Measurements from ENCODE around the gene TMEM120B.

Gene TMEM120B

DNA sequence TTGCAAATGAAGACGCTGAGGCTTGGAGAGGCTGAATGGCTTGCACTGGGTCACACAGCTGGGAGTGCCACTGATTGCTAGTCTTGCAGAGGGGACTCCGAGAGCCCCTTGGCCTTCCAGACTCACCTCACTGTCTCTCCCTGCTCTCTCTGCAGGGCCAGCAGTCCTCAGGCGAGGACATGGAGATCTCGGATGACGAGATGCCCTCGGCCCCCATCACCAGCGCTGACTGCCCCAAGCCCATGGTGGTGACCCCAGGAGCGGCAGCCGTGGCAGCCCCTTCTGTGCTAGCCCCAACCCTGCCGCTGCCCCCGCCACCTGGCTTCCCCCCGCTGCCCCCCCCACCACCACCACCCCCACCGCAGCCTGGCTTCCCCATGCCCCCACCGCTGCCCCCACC, 101.4 kb downstream of the TMEM120B start:
- no peak for DNase-seq

DNA sequence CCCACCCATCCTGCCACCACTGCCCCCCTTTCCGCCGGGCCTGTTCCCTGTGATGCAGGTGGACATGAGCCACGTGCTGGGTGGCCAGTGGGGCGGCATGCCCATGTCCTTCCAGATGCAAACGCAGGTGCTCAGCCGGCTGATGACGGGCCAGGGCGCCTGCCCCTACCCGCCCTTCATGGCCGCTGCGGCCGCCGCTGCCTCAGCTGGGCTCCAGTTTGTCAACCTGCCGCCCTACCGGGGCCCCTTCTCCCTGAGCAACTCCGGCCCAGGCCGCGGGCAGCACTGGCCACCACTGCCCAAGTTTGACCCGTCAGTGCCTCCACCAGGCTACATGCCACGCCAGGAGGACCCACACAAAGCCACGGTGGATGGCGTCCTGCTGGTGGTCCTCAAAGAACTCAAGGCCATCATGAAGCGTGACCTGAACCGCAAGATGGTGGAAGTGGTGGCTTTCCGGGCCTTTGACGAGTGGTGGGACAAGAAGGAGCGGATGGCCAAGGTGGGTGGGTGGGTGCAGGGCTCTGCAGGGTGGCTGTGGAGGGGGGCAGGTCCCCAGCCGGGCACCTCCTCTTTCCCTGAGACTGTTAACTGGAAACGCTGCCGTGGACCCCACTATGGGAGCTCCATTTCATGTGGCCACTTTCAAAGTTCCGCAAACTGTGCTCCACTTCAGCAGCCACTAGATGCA, 102.0 kb downstream of the TMEM120B start:
- no peak for DNase-seq

DNA sequence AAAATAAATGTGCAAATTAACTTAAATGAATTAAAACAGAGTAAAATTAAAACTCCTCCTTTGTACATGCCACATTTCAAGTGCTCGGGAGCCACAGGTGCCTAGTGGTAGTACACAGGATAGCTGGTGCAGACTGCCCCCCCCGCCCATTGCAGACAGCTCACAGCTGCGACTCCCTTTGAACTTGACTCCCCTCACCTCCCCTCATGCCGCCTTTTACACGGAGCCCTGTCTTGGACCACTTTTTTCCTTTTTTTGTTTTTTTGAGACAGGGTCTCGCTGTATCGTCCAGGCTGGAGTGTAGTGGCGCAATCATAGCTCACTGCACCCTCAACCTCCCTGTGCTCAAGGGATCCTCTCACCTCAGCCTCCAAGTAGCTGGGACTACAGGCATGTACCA, 102.7 kb downstream of the TMEM120B start:
- DNase-seq, result no peak

DNA sequence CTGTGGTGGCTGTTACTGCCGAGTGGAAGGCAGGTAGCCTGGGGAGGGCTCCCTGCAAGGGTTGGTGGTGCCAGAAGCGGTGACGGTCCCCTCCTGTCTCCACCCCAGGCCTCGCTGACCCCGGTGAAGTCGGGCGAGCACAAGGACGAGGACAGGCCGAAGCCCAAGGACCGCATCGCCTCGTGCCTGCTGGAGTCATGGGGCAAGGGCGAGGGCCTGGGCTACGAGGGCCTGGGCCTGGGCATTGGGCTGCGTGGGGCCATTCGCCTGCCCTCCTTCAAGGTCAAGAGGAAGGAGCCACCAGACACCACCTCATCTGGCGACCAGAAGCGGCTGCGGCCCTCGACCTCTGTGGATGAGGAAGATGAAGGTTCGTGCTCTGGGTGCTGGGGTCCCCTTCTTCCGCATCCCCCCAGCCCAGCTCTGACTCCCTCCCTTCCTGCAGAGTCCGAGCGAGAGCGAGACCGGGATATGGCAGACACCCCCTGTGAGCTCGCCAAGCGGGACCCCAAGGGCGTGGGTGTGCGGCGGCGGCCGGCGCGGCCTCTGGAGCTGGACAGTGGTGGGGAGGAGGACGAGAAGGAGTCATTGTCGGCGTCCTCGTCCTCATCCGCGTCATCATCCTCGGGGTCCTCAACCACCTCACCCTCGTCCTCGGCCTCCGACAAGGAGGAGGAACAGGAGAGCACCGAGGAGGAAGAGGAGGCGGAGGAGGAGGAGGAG, 104.5 kb downstream of the TMEM120B start:
- no peak for DNase-seq

DNA sequence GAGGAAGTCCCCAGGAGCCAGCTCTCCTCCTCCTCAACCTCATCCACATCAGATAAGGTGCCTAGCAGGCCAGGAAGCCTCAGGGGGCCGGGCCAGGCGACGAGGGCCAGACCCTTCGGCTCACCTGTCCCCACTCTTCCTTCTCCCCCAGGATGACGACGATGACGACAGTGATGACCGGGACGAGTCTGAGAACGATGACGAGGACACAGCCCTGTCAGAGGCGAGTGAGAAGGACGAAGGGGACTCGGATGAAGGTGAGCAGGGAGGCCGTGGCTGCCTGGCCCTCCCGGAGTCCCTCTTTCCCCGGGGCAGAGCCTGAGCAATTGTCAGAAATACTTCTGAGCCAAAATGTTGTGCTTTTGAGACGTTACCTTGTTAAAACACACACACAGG, 105.1 kb downstream of the TMEM120B start:
- no peak for DNase-seq

DNA sequence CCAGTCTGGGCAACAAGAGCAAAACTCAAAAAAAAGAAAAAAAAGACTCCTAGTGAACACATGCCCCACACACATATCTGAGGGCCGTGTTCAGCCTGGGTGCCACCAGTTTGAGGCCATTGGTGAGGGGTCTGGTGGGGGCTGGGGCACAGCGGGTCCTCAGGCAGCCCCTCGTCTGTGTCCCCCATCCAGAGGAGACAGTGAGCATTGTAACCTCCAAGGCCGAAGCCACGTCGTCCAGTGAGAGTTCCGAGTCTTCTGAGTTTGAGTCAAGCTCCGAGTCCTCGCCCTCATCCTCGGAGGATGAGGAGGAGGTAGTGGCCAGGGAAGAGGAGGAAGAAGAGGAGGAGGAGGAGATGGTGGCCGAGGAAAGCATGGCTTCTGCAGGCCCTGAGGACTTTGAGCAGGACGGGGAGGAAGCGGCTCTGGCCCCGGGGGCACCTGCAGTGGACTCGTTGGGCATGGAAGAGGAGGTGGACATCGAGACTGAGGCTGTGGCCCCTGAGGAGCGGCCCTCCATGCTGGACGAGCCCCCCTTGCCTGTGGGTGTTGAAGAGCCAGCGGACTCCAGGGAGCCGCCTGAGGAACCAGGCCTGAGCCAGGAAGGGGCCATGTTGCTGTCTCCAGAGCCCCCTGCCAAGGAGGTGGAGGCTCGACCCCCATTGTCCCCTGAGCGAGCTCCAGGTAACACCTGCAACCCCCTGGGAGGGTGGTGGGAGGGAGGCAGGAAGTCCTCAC, 106.8 kb downstream of the TMEM120B start:
- no peak for DNase-seq

DNA sequence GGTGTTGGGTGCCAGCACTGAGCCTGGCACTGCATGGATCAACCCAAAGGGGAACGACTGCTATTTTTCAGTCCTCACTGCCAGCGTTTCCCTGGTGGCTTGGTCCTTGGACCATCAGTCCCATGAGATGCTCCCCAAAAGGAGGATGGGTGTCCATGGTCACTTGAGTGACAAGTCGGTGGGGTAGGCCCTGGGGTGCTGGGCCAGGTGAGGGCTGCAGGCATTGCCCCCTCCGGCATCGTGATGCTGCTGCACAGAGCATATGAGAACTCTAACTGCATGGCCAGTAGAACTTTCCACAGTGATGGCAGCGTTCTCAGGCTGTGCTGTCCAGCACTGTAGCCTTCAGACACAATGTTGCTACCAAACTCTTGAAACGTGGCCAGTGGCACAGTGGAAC, 107.5 kb downstream of the TMEM120B start:
- DNase-seq, result no peak

DNA sequence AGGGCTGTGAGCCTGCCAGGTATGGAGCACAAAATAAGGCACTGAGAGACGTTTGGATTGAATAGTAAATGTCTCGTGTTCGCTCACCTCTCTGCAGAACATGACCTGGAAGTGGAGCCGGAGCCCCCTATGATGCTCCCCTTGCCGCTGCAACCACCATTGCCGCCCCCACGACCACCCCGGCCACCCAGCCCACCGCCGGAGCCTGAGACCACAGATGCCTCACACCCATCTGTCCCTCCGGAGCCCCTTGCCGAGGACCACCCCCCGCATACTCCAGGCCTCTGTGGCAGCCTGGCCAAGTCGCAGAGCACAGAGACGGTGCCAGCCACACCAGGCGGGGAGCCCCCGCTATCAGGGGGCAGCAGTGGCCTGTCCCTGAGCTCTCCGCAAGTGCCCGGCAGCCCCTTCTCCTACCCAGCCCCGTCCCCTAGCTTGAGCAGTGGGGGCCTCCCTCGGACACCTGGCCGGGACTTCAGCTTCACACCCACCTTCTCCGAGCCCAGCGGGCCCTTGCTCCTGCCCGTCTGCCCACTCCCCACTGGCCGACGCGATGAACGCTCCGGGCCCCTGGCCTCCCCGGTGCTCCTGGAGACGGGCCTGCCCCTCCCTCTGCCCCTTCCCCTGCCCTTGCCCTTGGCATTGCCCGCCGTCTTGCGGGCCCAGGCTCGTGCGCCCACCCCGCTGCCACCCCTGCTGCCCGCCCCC, 110.0 kb downstream of the TMEM120B start:
- DNase-seq, result no peak

DNA sequence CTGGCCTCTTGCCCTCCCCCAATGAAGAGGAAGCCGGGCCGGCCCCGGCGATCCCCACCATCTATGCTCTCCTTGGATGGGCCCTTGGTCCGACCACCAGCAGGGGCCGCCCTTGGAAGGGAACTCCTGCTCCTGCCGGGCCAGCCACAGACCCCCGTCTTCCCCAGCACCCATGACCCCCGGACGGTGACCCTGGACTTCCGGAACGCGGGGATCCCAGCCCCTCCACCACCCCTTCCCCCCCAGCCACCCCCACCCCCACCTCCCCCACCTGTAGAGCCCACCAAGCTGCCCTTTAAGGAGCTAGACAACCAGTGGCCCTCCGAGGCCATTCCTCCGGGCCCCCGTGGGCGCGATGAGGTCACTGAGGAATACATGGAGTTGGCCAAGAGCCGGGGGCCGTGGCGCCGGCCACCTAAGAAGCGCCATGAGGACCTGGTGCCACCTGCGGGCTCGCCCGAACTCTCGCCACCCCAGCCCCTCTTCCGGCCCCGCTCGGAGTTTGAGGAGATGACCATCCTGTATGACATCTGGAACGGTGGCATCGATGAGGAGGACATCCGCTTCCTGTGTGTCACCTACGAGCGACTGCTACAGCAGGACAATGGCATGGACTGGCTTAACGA, 110.7 kb downstream of the TMEM120B start:
- DNase-seq, result no peak

DNA sequence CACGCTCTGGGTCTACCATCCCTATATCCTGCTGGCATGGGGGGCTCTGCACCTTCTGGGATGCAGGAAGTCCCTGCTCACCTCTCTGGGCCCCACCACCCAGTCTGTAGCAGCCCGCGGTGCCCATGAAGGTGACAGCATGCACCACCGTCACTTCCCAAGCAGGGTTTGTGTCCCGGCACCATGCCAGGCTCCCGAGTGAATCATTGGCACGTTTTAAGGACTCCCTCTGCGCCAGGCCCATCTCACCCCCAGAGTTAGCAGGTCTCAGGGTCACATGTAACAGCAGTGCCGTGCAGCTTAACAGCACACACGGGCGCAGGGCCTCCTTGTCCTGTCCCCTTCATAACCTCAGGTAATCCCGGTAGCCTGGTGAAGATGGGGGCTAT, 111.2 kb downstream of the TMEM120B start:
- no peak for DNase-seq

DNA sequence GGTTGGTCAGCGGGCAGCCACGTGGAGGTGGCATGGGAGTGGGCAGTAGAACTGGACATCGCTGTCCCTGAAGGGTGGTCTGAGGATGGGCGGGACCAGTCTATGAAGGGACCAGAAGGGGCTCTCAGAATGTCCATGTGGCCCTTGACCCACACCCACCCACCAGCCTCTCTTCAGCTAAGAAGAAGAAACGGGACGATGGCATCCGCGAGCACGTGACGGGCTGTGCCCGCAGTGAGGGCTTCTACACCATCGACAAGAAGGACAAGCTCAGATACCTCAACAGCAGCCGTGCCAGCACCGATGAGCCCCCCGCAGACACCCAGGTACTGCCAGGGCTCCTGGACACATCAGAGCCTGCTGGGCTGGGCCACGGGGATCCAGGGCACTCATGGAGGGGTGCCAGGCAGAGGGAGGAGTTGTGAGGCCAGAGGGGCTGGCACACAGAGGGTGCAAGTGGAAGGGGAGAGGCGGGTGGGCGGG, 112.5 kb downstream of the TMEM120B start:
- DNase-seq, result no peak

DNA sequence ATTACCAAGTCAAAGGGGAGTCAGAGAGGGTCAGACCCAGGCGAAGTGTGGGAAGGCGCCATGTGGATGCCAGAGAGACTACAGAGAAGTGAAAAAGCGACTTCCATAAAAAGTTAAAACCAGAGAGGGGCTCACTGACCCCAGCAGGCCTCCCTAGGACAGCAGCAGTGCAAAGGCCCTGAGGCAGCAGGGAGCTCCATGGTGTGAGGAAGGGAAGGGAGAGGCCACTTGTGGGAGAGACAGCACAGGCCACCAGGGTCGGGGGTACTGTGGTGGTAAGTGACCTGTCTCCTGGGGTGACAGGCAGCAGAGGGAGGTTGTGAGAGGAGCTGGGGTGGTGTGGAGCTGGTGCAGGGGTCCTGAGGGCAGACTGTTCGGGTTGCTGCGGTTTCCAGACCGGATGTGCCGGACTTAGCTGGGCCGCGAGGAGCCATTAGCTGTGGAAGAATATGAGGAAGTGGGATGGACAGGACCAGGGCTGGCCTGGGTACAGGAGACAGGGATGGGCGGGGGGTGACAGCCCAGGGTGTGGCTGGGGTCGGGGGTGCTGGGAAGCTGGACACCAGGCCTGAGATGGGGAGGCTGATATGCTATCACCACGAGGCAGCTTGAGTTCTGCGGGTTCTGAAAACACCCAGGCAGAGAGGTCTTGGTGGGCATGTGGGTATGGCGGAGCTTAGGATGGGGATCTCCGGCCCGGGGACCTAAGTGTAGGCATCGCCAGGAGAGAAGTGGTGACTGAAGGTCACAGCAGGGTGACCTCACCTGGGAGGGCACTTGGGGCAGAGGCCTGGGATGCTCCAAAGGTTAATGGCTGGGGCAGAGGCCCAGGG, 114.0 kb downstream of the TMEM120B start:
- no peak for DNase-seq

DNA sequence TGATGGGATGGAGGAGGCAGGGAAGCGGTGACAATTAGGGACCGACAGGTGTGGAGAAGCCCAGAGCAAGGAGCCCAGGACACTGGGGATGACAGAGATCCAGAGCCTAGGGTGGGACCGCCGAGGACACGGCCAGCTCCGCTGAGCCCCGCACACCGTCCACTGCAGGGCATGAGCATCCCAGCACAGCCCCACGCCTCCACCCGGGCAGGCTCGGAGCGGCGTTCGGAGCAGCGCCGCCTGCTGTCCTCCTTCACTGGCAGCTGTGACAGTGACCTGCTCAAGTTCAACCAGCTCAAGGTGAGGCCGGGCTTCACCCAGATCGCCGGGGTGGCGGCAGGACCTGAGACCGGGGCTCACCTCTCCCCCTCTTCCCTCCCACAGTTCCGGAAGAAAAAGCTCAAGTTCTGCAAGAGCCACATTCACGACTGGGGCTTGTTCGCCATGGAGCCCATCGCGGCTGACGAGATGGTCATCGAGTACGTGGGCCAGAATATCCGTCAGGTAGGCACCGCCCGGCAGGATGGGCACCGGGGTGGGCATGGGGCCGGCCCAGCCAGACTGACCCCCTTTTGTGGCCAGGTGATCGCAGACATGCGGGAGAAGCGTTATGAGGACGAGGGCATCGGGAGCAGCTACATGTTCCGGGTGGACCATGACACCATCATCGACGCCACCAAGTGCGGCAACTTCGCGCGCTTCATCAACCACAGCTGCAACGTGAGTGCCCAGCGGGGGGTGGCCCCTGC, 115.0 kb downstream of the TMEM120B start:
- no peak for DNase-seq

DNA sequence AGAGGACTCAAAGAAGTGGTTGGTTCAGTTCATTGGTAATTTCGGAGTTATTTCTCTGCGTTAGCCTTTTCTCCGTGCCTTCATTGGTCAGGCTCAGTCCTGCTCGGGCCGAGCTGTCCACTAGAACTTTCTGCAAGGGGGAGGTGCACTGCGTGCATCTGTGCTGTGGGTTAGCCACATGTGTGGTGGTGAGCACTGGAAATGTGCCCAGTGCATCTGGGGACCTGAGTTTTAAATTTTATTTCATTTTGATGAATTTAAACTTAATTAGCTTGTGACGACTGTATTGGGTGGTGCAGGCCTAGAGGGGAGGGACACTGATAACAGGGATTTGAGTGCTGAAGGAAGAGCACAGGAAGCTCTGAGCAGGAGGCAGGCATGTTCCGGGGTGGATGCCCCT, 115.8 kb downstream of the TMEM120B start:
- no peak for DNase-seq

DNA sequence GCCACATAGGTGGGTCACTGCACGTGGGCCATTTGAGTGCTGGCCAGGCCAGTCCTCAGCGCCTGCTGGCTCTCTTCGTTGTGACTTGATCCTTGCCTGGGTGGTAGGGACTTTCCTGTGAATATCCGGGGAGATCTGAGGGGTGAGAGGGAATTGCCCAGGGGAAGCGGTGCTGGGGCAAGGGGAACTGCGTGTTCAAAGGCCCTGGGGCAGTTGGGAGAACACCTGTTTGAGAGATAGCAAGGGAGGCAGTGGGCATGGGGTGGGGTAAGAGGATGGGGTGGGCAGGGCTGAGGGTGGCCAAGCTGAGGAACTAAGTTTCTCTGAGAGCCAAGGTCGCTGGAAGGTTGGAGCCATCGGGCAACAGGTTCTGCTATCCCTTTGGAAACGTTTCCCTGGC, 116.3 kb downstream of the TMEM120B start:
- DNase-seq, result no peak

DNA sequence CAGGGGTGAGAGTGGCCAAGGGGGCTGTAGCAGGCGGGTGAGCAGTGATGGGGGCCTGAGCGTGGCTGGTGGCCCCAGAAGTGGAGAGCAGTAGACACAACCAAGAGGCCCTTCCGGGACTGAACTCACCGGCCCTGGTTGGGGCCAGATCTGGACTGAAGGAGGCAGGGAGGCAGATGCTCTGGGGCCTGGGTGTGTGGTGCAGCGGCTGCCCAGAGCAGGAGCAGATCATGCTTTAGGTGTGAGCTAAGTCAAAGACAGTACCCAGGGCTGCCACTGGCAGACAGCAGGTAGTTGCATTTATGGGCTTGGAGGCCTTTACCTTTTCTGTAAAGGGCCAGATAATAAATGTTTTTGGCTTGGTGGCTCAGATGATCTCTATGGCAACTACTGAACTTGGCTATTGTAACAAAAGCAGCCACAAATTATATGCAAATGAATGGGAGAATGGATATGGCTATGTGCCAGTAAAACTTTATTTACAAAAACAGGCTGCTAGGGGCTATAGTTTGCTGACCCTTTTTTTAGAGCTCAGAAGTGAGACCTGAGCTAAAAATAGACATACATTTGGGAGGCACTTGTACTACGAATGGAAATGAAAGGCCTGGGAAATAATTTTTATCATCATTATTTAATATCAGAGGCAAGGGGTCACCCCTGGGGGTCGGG, 116.8 kb downstream of the TMEM120B start:
- no peak for DNase-seq

DNA sequence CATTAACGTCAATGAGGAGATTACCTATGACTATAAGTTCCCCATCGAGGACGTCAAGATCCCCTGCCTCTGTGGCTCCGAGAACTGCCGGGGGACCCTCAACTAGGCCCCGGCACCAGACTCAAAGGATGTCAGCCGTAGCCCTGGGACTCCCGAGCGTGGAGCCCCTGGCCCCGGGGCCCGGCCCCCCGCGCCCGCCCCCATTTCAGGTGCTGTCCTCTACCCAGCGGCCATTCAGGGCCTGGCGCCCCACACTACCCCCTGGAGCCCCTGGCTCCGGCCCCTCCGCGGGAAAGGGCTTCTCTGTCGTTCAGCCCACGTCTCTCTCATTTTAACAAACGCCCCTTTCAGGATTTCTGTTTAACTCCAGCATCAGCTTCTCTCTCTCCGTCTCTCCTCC, 117.6 kb downstream of the TMEM120B start:
- no peak for DNase-seq

DNA sequence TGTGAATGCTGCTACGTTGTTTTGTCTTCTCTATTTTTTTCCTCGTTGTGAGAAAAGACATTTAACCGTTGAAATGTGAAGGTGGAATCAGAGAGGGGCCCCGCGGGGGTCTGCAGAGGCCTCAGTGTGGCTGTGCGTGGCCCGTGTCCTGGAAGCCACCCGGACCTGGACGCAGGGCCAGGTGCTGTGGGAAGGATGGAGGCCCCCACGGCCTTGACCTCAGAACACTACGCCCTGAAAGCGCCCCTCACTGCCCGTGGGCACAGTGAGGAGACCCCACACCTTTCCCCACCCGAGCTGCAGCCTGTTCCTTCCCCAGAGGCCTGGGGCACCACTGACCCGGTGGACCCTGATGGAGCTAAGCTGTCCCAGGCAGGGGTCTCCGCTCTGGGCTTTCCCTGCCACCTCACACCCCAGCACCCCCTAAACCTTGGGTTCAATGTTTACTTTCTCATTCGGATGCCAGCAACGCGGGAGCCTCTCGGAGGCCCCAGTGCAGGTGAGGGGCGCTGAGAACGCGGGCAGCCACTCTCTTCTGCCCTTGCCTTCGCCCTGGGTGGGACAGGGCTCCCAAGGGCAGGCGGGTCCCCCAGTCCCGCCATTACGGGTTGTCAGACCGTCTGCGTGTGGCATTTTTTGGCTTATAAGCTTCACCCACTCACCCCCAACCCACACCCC, 118.2 kb downstream of the TMEM120B start:
- DNase-seq, result no peak
